ENCODE measurements around the gene RTF1. TPM values are rescaled to one million over a fixed set of nuclear protein-coding genes. Genes with fewer than 3 reads are reported as not detected.

Gene RTF1
- total RNA-seq, 2 donors from 2014 or later = 28.8 to 32.7 TPM

GRCh38 chr15:41482110-41482877 lies 65.4 kb downstream of the RTF1 start:
- intact Hi-C loops (cut with DNase I, micrococcal nuclease) = no loop called here
- DNase-seq (no peak), ATAC-seq (peak; percentile 77)

- peak; percentile 18 for ATAC-seq
Measured at GRCh38 chr15:41483115-41483514, 66.2 kb downstream of the RTF1 start.

GRCh38 chr15:41483519-41483918 lies 66.6 kb downstream of the RTF1 start:
- intact Hi-C loops (cut with DNase I, micrococcal nuclease) = no loop called here
- DNase-seq = no peak
- no peak for ATAC-seq

More at GRCh38 chr15:41483115-41483514, 66.2 kb downstream of the RTF1 start:
- intact Hi-C loops (cut with DNase I, micrococcal nuclease) = no loop called here
- DNase-seq = no peak

GRCh38 chr15:41484937-41485625 lies 68.2 kb downstream of the RTF1 start:
- DNase-seq (no peak), ATAC-seq (no peak)
- intact Hi-C loops (cut with DNase I, micrococcal nuclease) = no loop called here

GRCh38 chr15:41486286-41486685 lies 69.4 kb downstream of the RTF1 start:
- intact Hi-C loops (cut with DNase I, micrococcal nuclease) = no loop called here
- DNase-seq (no peak), ATAC-seq (no peak)

- ATAC-seq (peak; percentile 50), DNase-seq (no peak)
- intact Hi-C loops (cut with DNase I, micrococcal nuclease) = no loop called here
Measured at GRCh38 chr15:41487381-41487780, 70.5 kb downstream of the RTF1 start.

- intact Hi-C loops (cut with DNase I, micrococcal nuclease) = no loop called here
- ATAC-seq (peak; percentile 6), DNase-seq (no peak)
Measured at GRCh38 chr15:41487802-41488201, 70.9 kb downstream of the RTF1 start.

GRCh38 chr15:41489641-41490040 lies 72.7 kb downstream of the RTF1 start:
- no peak for DNase-seq
- no peak for ATAC-seq

GRCh38 chr15:41490355-41490754 lies 73.5 kb downstream of the RTF1 start:
- ATAC-seq (no peak), DNase-seq (no peak)
- intact Hi-C loops (cut with DNase I, micrococcal nuclease) = no loop called here

More at GRCh38 chr15:41489641-41490040, 72.7 kb downstream of the RTF1 start:
- intact Hi-C loops (cut with DNase I, micrococcal nuclease) = no loop called here

- DNase-seq (no peak), ATAC-seq (no peak)
- intact Hi-C loops (cut with DNase I, micrococcal nuclease) = no loop called here
Measured at GRCh38 chr15:41491889-41492288, 75.0 kb downstream of the RTF1 start.

GRCh38 chr15:41492597-41493204 lies 75.8 kb downstream of the RTF1 start:
- DNase-seq (no peak), ATAC-seq (no peak)
- intact Hi-C loops (cut with DNase I, micrococcal nuclease) = no loop called here

GRCh38 chr15:41493205-41493901 lies 76.5 kb downstream of the RTF1 start, which contains the start of gene ITPKA:
Gene ITPKA, plus strand, starts transcription at chr15:41493874. Its CDS starts 54 bp downstream, at chr15:41493928.
- peak; percentile 67 for ATAC-seq
- intact Hi-C loops (cut with DNase I, micrococcal nuclease) = no loop called here
- DNase-seq = peak; percentile 95

- intact Hi-C loops (cut with DNase I, micrococcal nuclease) = no loop called here
- ATAC-seq (no peak), DNase-seq (no peak)
Measured at GRCh38 chr15:41493902-41494189, 77.0 kb downstream of the RTF1 start.

- ATAC-seq (peak; percentile 27), DNase-seq (peak in 1 of 2 donors; percentile 55)
- intact Hi-C loops (cut with DNase I, micrococcal nuclease) = no loop called here
Measured at GRCh38 chr15:41494190-41494921, 77.5 kb downstream of the RTF1 start.

GRCh38 chr15:41494922-41495735 lies 78.2 kb downstream of the RTF1 start:
- intact Hi-C loops (cut with DNase I, micrococcal nuclease) = no loop called here
- peak in 1 of 2 donors; percentile 55 for DNase-seq
- ATAC-seq = peak; percentile 23

GRCh38 chr15:41495736-41496599 lies 79.1 kb downstream of the RTF1 start:
- DNase-seq = peak; percentile 80 to 84
- ATAC-seq = peak; percentile 65
- intact Hi-C loops (cut with DNase I, micrococcal nuclease) = no loop called here

GRCh38 chr15:41498657-41499056 lies 81.8 kb downstream of the RTF1 start:
- no peak for ATAC-seq
- intact Hi-C loops (cut with DNase I, micrococcal nuclease) = no loop called here

More at GRCh38 chr15:41498657-41499056, 81.8 kb downstream of the RTF1 start:
- no peak for DNase-seq
